Neutrophil (primary cell): ENCODE data around the gene IL1RL2.

ENCODE experiments used
- H3K27ac ChIP-seq: fragments of 200-600 bp; sonication (generic); 2 replicates; pipeline ENCODE4 v1.5.1; 2016; ENCODE audit warnings: mild to moderate bottlenecking, moderate library complexity
- H3K27me3 ChIP-seq: fragments of 200-600 bp; sonication (generic); 2 replicates; pipeline ENCODE4 v1.6.0; 2016; ENCODE audit warnings: mild to moderate bottlenecking
- H3K36me3 ChIP-seq: fragments of 200-600 bp; sonication (generic); 2 replicates; pipeline ENCODE4 v1.5.1; 2017
- H3K4me1 ChIP-seq, 2 experiments: fragments of 200-600 bp in 1 of 2; sonication (generic) in 1 of 2; 1 replicate in 1 of 2; 2 replicates in 1 of 2; pipeline versions ENCODE4 v1.5.1 to v1.6.1; 2013 to 2016; ENCODE audit warnings: low read depth in 1 of 2, low read length in 1 of 2, mild to moderate bottlenecking in 1 of 2, moderate library complexity in 1 of 2; ENCODE audit not compliant: control insufficient read depth in 1 of 2, insufficient read depth in 1 of 2
- H3K4me3 ChIP-seq, 2 experiments: fragments of 200-600 bp in 1 of 2; sonication (generic) in 1 of 2; 1 replicate in 1 of 2; 2 replicates in 1 of 2; pipeline ENCODE4 v1.5.1; 2013 to 2016; ENCODE audit warnings: low read depth in 1 of 2, low read length in 1 of 2, mild to moderate bottlenecking in 1 of 2, moderate library complexity in 1 of 2
- H3K9me3 ChIP-seq: fragments of 200-600 bp; sonication (generic); 2 replicates; pipeline ENCODE4 v1.5.1; 2016
- CTCF ChIP-seq: fragments of 200-600 bp; sonication (generic); IDR thresholded peaks from 2 replicates; pipeline ENCODE4 v1.5.1; 2016; ENCODE audit warnings: antibody characterized with exemption

The IL1RL2 gene

GRCh38 chr2:102186791-102187495 is at the start of gene IL1RL2:
Gene IL1RL2 (plus strand): TSS chr2:102187023. CDS start chr2:102187868, 845 bp downstream.
- H3K27me3 ChIP-seq: peaks cover 35% of the 10 kb centered on the region
- no peaks in the 10 kb centered on the region for H3K36me3 ChIP-seq
- peaks cover 9 to 13% of the 10 kb centered on the region in 2 experiments for H3K4me1 ChIP-seq
- no peak for TF ChIP-seq CTCF
- no peaks in the 10 kb centered on the region for H3K9me3 ChIP-seq
- H3K4me3 ChIP-seq: peak within 1 kb of the TSS; percentile 63 to 65
- H3K27ac ChIP-seq: peak within 1 kb of the TSS; percentile 55

- no peak overlapping the region for H3K4me3 ChIP-seq
- peak overlapping the region; percentile 93 for H3K27ac ChIP-seq
- no peak for TF ChIP-seq CTCF
- H3K27me3 ChIP-seq: no peaks in the 10 kb centered on the region
- no peaks in the 10 kb centered on the region for H3K9me3 ChIP-seq
- peaks cover 56 to 58% of the 10 kb centered on the region in 2 experiments for H3K4me1 ChIP-seq
- H3K36me3 ChIP-seq: no peaks in the 10 kb centered on the region
Observed at GRCh38 chr2:102137138-102137537, 49.7 kb upstream of the IL1RL2 start.

- peak overlapping the region; percentile 93 for H3K27ac ChIP-seq
- no peak for TF ChIP-seq CTCF
- H3K9me3 ChIP-seq: no peaks in the 10 kb centered on the region
- H3K4me1 ChIP-seq: peaks cover 63 to 64% of the 10 kb centered on the region in 2 experiments
- H3K27me3 ChIP-seq: no peaks in the 10 kb centered on the region
- H3K4me3 ChIP-seq: no peak overlapping the region
- H3K36me3 ChIP-seq: no peaks in the 10 kb centered on the region
Observed at GRCh38 chr2:102138331-102138730, 48.5 kb upstream of the IL1RL2 start.

- no peaks in the 10 kb centered on the region for H3K36me3 ChIP-seq
- no peaks in the 10 kb centered on the region for H3K27me3 ChIP-seq
- H3K9me3 ChIP-seq: no peaks in the 10 kb centered on the region
- H3K27ac ChIP-seq: peak overlapping the region; percentile 93
- H3K4me1 ChIP-seq: peaks cover 72 to 76% of the 10 kb centered on the region in 2 experiments
- no peak overlapping the region for H3K4me3 ChIP-seq
- no peak for TF ChIP-seq CTCF
Observed at GRCh38 chr2:102139851-102140250, 47.0 kb upstream of the IL1RL2 start.

- no peaks in the 10 kb centered on the region for H3K27me3 ChIP-seq
- H3K4me1 ChIP-seq: peaks cover 72 to 77% of the 10 kb centered on the region in 2 experiments
- peak overlapping the region; percentile 93 for H3K27ac ChIP-seq
- TF ChIP-seq CTCF: no peak
- H3K9me3 ChIP-seq: no peaks in the 10 kb centered on the region
- no peak overlapping the region for H3K4me3 ChIP-seq
- no peaks in the 10 kb centered on the region for H3K36me3 ChIP-seq
Observed at GRCh38 chr2:102140377-102140776, 46.4 kb upstream of the IL1RL2 start.
